Measurements from ENCODE around the gene MGME1.

MGME1 gene

DNA sequence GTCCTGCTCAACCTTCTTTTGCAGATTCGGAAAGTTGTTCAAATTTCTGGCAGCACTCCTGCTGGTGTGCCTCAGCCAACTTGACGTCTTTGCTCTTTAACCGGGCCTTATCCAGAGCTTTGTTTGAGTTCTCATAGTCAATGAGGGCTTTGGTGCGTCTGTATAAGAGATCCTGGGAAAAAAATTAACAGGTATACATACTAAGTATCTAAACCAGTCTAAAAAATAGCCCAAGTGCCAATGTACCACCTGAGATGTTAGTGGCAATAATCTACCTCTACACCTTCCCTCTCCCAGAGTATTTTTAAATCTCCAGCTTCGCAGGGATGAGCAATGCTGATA is 21.4 kb upstream of the MGME1 start:
- DNase-seq (ENCODE audit: low spot score) = no peak
- Histone ChIP-seq H3K27ac (no peak overlapping the region), H3K4me3 (no peak overlapping the region)
- TF ChIP-seq, protein P1, sequence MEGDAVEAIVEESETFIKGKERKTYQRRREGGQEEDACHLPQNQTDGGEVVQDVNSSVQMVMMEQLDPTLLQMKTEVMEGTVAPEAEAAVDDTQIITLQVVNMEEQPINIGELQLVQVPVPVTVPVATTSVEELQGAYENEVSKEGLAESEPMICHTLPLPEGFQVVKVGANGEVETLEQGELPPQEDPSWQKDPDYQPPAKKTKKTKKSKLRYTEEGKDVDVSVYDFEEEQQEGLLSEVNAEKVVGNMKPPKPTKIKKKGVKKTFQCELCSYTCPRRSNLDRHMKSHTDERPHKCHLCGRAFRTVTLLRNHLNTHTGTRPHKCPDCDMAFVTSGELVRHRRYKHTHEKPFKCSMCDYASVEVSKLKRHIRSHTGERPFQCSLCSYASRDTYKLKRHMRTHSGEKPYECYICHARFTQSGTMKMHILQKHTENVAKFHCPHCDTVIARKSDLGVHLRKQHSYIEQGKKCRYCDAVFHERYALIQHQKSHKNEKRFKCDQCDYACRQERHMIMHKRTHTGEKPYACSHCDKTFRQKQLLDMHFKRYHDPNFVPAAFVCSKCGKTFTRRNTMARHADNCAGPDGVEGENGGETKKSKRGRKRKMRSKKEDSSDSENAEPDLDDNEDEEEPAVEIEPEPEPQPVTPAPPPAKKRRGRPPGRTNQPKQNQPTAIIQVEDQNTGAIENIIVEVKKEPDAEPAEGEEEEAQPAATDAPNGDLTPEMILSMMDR (IDR thresholded peaks at IDR 0.05) = no peak

DNA sequence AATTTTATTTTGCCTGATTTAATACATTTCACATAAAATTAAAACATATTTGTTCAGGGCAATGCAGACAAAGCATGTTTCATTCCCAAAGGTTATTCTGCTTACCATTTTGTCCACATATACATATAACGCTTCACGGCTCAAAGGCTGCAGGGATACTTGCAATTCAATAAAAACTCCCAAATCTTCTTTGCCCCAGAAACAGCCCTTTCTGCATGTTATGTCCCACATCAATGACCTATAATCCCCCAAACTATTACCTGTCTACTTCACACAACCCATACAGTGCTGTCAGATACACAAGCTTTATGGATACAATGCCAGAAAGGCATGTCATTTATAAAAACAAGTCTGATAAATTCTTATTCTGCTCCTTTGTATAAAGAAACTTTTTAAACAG is 20.4 kb upstream of the MGME1 start:
- TF ChIP-seq, protein P1 (IDR thresholded peaks at IDR 0.05) = no peak
- no peak for DNase-seq (ENCODE audit: low spot score)
- Histone ChIP-seq H3K27ac (no peak overlapping the region), H3K4me3 (no peak overlapping the region)

DNA sequence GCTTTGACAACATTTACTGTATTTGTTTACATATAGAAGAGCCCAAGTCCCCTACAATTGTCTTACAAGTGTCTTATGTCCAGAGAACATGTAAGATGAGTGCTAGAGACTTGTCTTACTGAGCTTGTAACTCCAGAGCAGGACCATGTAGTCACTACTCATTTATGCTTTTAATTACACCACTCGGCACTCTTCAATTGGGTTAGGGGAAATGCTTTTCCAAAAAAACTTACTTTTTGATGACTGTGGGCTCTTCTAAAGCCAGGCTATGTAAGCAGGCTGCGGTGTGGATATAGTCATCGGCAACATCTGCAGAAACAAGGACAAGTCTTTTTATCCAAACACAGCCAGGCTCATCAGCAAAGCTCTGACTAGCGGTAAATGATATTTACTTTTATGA is 18.9 kb upstream of the MGME1 start:
- DNase-seq (ENCODE audit: low spot score) = no peak
- TF ChIP-seq, protein P1 (IDR thresholded peaks at IDR 0.05) = no peak
- H3K27ac ChIP-seq = no peak overlapping the region
- no peak overlapping the region for H3K4me3 ChIP-seq

DNA sequence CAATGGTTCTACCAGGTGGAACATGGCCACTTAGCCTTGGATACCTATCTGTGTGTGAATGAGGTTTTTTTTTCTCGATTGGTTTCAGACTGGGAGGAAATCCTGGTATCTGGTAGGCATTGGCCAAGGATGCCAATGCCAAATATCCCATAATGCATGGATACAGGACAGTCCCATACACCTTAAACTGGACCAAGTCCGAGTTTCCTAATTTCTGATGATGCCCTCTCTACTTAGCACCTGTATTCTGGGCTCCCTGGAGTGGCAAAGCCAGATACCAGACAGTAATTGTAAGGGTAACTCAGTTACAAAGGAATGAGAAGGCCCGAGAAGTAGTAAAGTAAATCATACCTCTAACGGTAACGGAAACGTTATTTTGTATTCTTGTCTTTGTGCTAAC is 18.1 kb upstream of the MGME1 start:
- no peak for DNase-seq (ENCODE audit: low spot score)
- no peak overlapping the region for H3K27ac ChIP-seq

DNA sequence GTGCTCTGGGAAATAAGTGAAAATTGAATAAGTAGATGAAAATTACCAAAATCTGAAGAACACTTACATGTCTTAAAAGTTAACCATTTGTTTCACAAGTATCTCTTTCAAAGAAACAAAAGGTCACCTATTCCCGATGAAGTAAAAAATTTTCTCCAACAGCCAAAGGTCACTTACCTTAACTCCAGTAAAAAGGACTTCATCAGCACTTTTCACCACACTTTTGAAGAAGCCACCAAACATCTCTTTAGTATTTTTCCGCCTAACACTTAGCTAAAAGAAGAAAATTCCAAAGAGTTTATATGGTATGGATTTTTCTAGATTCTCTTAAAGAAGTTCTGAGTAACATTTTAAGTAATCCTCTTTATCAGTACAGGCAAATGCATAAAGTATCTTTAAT is 17.5 kb upstream of the MGME1 start:
- TF ChIP-seq, protein P1 (IDR thresholded peaks at IDR 0.05) = no peak
- Histone ChIP-seq H3K4me3 (no peak overlapping the region), H3K27ac (no peak overlapping the region)
- DNase-seq (ENCODE audit: low spot score) = no peak

More for the DNA sequence above, 18.1 kb upstream of the MGME1 start:
- no peak overlapping the region for H3K4me3 ChIP-seq
- TF ChIP-seq, protein P1 (IDR thresholded peaks at IDR 0.05) = no peak

DNA sequence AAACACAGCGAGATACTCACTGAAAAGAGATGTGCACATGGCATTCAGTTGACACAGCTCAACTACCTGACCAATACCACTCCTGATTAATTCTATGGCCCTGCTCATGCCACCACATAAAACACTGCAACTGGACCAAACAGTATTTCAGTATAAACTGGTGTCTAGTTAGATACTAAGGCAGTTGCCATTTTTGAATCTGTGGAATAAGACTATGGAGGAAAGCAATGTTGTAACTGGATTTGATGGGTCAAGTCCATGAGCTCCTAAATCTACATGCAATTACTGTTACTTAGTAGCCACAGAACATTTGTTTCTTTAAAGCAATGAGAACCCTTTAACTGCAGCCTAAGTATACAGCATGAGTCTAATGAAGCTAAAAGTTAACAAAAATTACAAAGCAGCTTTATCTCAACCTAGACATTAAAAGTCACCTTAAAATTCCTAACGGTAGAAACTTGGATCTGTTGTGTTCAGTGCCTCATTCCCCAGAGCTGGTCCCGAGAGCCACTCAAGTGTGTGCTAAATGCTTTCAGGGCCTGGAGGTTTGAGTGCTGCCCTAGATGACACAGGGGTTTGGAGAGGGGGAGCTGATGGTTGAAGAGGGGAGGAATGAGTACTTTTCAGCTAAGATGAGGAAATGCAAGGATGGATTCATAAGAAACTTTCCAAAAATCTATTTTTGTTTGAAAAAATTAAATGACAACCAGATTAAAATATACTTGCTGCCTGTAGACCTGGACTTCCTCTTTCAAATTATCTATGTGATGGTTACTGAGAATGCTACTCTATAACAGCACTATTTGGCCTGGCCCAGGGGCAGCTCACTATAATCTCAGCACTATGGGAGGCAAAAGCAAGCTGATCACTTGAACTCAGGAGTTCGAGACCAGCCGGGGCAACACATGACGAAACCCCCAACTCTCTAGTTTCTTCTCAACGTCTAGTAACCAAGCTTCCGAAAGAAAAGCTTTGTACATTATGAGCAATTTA is 15.8 kb upstream of the MGME1 start:
- Histone ChIP-seq H3K4me3 (no peak overlapping the region), H3K27ac (no peak overlapping the region)
- no peak for DNase-seq (ENCODE audit: low spot score)
- TF ChIP-seq, protein P1 (IDR thresholded peaks at IDR 0.05) = no peak

DNA sequence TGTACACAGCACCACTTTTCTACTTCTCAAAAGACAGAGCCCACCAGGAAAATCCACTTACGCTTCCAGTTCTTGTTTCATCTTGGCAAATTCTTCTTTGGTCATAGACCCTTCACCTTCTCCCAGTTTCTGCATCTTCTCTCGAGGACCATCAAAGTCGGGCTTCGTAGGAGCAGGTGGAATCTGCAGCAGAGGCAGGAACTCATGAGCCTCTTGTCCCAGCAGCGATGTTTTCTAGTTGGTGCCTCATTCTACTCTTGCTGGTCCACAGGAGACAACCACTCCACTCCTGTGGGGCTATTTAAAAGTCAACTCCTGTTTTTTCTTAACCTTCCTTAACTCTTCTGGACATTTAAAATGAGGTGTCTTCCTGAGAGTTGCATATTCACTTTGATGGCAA is 14.9 kb upstream of the MGME1 start:
- TF ChIP-seq, protein P1 (IDR thresholded peaks at IDR 0.05) = no peak
- H3K4me3 ChIP-seq = no peak overlapping the region
- DNase-seq (ENCODE audit: low spot score) = no peak
- H3K27ac ChIP-seq = no peak overlapping the region
